Retina (tissue), 1 donor: ENCODE measurements around the gene PPL.
"Not testable (repeated sequence)": the region's sequence is repeated elsewhere in the genome, so short reads cannot be mapped to it uniquely, and the experiment has no call there.

ENCODE experiments used
- DNase-seq: peaks from one replicate; pipeline ENCODE4 v3.0.0-alpha.2; 2016

The PPL gene

DNA sequence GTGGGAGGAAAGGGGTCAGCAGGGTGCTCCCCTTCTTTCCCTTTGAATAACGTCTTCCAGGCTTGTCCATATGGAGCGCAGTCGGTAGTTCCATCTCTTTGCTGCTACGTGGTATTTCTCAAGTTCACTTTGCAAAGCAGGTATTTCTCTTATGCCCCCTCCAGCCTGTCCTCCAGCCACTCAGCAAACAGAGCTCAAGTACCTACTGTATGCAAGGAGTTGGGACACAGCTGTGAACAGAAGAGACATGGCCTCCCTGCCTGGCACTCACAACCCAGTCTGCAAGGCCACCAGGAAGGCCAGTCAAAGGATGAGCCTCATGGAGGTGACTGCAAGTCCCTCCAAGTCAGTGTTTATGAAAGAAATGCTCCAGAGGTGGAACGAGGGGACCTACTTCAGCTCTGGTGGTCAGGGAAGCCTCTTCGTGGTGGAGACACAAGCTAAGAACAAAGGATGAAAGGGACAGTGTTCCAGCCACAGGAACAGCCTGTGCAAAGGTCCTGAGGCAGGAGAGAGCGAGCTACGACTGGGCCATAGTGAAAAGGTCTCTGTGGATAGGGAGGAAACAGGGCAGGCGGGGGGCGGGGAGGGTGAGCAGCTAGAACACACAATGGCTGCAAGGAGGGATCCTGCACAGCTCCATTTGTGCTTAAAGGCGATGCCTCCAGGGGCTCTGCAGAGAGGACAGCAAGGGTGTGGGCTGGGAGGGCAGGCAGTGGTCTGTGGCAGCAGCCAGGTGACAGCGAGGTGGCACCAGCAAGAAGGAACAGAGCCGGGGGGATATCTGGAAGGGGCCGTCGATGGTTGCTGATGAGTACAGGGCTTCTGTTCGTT is 32.6 kb downstream of the PPL start:
- DNase-seq, result no peak

DNA sequence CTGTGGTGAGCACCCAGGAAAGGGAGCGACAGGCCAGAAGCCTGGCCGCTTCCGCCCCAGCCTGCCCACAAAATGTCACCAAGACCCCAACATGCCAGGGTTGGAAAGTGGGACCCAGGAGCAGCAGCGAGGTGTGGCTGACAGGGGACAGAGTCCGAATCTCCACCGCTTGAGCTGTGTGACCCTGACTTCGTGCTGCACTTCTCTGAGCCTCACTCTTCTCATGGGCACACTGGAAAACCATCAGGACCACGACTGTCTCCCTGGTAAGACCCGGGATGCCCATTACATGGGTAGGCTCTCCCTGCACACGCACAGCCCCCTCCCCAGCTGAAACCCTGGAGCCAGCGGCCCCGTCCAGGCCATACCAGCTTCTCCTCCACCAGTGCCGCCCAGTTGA is 34.9 kb downstream of the PPL start:
- no peak for DNase-seq

DNA sequence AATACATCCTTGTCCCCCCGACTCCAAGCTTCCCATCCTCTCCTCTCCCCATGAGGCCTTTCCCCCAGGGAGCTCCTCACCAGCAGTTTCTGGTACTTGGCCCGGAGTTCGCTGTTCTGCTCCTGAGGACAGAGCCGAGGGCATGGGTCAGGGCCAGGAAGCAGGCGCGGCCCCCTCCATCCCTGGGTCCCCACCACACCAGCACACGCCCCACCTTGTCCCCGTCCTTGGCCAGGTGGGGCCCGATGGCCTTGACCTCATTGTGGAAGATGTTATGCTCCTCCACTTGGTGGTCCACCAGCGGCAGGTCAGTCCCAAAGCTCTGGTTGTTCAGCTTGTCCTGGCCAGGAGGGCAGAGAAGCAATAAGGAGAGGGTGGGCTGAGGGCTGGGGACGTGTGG is 36.2 kb downstream of the PPL start:
- DNase-seq, result no peak

GRCh38 chr16:4900036-4900435 is 36.9 kb downstream of the PPL start:
- DNase-seq, result no peak

DNA sequence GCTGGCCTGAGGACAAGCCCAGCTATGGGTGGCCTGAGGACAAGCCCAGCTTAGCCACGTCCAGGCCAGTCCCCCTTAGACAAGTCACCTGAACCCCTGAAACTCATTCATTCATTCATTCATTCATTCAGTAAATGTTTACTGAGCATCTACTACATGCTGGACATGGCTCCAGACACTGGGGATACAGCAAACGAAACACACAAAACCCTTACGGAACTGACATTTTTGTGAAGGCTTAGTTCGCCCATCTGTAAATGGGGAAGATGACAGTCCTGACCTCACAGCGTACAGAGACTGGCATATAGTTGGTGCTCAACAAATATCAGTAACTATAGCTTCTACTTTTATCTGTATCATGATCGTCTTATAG is 37.5 kb downstream of the PPL start:
- DNase-seq, result no peak

- no peak for DNase-seq
Observed at GRCh38 chr16:4898811-4899473, 38.0 kb downstream of the PPL start.

DNA sequence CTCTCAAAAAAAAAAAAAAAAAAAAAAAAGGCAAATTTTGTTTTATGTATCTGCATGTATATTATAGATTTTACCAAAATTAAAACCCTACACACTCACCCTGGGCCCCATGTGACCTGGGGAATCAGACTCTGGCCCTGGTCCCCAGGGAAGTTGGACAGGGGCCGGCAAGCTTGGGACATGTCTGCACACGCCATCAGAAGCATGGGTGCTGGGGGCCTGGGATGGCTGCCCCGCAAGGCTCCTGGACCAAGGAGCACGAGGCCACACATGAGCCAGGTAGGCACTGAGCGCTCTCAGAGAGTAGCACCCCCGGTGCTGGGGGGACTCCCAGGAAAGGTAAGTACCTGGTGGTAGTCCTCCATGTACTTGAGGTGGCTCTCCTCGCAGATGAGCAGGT is 39.6 kb downstream of the PPL start:
- no peak for DNase-seq

- not testable (repeated sequence) for DNase-seq
Observed at GRCh38 chr16:4896761-4897160, 40.2 kb downstream of the PPL start.

DNA sequence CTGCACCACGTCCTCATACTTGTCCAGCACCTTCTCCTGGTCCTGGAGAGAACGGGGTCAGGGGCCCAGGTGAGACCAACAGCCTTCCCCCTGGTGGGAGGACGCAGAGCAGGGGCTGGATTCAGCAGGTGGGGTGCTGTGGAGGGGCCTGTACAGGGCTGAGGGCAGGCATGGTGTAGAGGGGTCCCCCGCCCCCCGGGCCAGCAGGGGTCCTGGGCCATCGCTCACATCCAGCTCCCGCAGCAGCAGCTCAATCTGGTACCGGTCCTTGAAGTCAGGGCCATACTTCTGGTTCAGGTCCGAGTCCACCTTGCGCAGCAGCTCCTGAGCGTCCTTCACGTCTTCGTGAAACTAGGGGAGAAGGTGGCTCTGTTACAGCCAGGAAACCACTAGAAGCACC is 41.6 kb downstream of the PPL start:
- DNase-seq, result no peak

GRCh38 chr16:4894276-4895150 is 42.4 kb downstream of the PPL start:
- no peak for DNase-seq

- DNase-seq, result no peak
Observed at GRCh38 chr16:4893103-4893862, 43.7 kb downstream of the PPL start.

GRCh38 chr16:4892361-4893102 is 44.4 kb downstream of the PPL start:
- no peak for DNase-seq

GRCh38 chr16:4891886-4892216 is 45.1 kb downstream of the PPL start:
- DNase-seq, result peak; percentile 36

- DNase-seq, result no peak
Observed at GRCh38 chr16:4891097-4891885, 45.7 kb downstream of the PPL start.

- no peak for DNase-seq
Observed at GRCh38 chr16:4890686-4891085, 46.3 kb downstream of the PPL start.

GRCh38 chr16:4890026-4890425 is 46.9 kb downstream of the PPL start:
- DNase-seq, result no peak

DNA sequence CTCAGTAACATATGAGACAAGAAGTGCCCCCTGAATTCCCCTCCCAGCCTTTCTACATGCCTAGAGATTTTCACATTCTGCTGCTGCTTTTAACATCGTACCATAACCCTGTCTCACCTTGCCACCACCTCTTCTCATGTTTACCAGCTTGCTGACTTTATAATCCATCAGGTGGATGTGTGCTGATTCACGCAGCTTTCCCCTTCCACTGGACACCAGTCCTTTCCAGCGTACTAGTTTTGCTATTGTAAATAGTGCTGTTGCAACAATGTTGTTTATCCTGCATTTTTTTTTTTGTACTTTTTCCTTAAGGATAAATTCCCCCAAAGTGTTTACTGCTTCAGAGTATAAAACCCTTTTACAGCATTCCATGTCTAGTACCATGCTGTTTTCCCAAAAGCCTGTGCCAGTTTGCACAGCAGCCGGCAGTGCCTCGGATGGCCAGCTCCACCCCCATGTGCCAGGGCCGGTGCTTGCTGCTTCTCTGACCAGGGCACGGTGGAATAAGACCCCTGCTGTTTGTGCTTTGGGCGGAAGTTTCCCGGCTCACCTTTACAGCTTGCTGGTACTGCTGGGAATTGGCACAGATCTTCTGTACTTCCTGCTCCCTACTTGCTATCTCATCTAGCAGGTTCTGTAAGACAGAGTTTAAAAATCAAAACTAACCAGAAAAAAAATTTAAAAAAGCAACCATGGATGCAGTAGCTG is 48.4 kb downstream of the PPL start:
- no peak for DNase-seq

DNA sequence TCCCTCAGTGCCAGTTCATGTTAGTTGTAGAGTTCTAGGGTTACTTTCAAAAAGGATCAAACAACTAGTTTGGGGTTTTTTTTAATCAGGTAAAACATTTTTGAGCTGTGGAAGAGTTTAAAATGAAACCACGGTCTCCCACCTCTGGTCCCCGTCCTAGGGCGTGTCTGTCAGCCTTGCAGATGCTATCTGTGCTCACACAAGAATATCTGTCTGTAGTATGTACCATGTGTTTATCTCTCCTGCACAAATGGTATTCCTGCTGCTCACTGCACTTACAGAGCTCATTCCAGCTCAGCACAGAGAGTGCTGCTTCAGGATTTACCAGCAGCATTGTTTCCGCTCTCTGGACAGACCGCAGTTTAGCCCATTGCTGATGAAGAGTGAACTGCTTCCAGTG is 50.8 kb downstream of the PPL start:
- DNase-seq, result no peak

DNA sequence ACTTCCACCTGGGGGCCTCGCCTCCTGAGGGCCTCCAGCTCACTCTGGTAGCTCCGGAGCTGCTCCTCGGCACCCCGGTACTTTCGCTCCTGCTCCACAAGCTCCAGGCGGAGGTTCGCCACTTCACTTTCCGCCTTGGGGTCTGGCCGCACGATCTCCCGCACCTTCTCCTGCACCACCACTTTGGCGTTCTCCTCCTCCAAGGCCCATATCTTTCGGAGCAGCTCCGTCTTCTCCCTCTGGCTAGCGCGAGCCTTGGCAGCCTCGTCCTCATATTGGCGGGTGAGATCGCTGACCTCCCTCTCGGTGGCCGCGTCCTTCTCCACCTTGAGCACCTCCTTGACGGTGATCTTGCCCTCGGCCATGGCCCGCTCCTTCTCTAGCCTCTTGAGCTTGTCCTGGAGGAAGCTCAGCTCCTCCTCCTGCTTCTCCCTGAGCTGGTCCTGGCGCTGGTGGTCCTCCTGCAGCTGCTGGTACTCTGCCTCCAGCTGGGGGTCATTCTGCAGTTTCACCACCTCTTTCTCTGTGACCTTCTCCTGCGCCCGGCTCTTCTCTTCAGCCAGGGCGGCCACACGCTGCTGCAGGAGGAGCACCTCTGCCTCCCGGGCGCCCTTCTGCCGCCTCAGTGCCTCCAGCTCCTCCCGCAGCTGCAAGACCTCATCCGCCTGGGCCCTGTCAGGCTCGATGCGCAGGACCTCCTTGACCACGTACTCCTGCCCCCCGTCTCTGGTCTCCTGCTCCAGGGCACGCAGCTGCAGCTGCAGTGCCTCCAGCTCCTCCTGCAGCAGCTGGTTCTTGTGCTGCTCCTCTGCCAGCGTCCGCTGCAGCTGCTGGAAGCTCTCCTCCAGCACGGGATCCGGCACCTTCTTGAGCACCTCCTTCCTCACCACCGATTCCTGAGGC is 51.7 kb downstream of the PPL start:
- no peak for DNase-seq

- DNase-seq, result no peak
Observed at GRCh38 chr16:4884209-4884608, 52.7 kb downstream of the PPL start.
